GM12873 (cell line): ENCODE data around the gene ROBO4.

Source experiments
- TF ChIP-seq, protein P1 (sequence below): IDR thresholded peaks from 2 replicates; pipeline ENCODE4 v1.5.1; 2012; ENCODE audit warnings: low read depth, mild to moderate bottlenecking, moderate library complexity, low read length, control low read depth; ENCODE audit not compliant: insufficient read depth; ENCODE audit errors: missing control alignments

ROBO4 gene

DNA sequence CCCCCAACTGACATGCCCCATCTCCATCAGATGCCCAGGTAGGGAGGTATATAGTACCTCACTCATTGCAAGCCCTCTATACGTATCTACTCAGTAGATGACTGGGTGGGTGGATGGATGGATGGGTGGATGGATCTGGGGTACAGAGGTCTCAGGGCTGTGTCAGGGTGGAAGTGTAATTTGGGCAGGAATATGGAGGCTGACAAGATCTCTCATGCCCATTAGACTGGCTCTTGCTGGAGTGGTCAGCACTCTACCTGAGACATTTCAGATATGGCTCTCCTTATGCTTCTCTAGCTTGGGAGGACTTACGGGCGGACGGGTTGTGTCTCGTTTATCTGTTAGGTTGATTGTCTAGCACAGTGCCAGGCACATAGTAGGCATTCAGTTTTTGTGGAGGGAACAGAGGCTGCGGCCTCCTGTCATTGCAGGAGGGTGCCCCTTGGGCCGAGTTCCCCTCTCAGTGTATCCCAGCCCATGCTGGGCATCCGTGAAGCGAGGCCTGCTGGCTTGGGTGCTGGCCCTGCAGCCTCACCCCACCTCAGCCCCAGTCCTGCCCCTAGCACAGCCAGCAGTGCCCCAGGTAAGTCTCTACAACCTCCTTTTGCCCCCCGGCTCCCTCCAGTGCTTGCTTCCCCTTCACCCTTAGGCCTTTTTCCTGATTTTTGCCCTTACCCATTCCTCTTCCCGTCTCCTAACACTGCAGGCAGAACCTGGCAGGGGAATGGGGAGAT, 18.7 kb downstream of the ROBO4 start:
- TF ChIP-seq, protein P1, sequence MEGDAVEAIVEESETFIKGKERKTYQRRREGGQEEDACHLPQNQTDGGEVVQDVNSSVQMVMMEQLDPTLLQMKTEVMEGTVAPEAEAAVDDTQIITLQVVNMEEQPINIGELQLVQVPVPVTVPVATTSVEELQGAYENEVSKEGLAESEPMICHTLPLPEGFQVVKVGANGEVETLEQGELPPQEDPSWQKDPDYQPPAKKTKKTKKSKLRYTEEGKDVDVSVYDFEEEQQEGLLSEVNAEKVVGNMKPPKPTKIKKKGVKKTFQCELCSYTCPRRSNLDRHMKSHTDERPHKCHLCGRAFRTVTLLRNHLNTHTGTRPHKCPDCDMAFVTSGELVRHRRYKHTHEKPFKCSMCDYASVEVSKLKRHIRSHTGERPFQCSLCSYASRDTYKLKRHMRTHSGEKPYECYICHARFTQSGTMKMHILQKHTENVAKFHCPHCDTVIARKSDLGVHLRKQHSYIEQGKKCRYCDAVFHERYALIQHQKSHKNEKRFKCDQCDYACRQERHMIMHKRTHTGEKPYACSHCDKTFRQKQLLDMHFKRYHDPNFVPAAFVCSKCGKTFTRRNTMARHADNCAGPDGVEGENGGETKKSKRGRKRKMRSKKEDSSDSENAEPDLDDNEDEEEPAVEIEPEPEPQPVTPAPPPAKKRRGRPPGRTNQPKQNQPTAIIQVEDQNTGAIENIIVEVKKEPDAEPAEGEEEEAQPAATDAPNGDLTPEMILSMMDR, result no peak

- TF ChIP-seq, protein P1, result no peak
Observed at GRCh38 chr11:124877910-124878758, 19.5 kb downstream of the ROBO4 start.

DNA sequence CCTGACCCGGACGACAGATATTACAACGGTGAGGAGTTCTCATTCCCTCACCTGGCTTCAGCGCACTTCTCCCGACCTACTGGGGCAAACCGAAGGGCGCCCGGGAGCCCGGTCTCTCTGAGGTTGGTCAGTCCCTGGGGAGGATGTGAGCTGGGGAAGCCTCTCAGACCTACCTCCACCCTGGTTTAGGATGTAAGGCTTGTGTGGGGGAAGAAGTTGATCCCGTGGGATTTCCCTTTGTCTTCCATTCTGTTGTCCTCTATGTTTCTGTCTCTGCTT, 20.1 kb downstream of the ROBO4 start:
- TF ChIP-seq, protein P1, result no peak

DNA sequence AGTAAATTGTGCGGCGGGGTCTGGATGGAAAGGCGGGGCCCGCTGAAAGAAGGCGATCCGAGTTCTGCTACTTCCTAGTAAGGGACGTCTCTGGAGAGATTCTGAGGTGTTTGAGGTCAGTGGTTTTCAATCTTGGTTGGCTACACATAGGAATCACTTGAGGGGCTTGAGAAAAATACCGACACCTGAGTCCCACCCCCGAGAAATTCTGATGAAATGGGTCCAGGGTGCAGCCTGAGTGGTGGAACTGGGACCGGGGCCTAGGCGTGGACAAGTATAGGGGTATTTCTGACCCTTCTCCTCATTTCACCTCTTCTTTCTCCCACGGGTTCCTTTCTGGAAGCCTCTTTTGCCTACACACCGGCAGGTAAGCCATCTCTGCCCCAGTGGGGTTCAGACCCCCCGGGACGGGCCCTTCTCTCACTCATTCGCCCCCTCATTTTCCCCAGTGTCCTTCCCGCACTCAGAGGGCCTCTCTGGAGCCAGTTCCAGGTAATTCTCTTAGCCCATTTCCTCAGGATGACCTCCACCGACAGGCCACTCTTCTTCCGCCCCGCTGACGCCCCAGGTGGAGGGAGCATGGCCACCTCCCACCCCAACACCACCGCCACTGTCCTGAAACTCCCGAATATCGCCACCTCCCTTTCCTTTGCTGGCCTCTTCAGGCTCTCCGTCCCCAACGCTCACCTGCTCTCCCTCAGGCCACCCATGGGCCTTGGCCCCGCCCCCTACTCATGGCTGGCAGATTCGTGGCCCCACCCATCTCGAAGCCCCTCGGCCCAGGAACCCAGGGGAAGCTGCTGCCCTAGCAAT, 20.6 kb downstream of the ROBO4 start:
- TF ChIP-seq, protein P1, result no peak

DNA sequence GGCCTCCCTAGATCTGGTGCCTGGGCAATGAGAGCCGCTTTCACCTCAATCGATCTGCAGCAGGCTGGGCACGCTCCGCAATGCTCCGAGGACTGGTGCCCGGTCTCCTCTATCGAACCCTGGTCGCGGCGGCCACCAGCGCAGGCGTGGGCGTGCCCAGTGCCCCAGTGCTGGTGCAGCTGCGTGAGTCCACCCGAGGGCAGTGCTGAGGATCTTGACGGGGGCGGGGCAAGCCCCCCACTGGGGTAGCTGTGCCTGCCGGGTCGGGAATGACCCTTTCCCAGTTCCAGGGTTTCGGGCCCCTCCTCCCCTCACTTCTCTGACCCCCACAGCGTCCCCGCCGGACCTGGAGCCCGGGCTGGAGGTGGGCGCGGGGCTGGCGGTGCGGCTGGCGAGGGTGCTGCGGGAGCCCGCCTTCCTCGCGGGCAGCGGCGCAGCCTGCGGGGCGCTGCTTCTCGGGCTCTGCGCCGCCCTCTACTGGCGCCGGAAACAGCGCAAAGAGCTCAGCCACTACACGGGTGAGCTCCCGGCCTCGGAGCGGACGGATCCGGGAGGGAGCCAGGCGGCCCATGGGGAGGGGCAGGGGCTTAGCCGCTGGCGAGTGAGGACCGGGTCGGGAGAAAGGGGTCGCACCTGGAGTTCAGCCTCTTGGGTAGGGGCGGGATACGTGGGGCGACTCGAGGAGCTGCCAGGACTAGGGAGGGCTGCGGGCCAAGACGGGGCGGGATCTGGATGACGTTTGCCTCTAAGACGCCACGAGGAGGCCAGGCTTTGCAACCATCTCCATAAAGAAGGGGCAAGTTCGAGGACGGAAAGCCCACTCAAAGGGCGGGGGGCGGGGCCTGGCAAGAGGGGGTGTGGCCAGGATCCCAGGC, 21.5 kb downstream of the ROBO4 start:
- TF ChIP-seq, protein P1, result peak; percentile 75

- TF ChIP-seq, protein P1, result no peak
Observed at GRCh38 chr11:124875401-124875800, 22.3 kb downstream of the ROBO4 start.
